Measurements from ENCODE around the gene MAMLD1. TPM values are rescaled to one million over a fixed set of nuclear protein-coding genes. Genes with fewer than 3 reads are reported as not detected.

MAMLD1 gene
- total RNA-seq, 1 experiment from 2014 or later = 3.7 TPM

GRCh38 chrX:150558424-150558823 lies 195.3 kb downstream of the MAMLD1 start:
- Histone ChIP-seq H3K36me3 (no peaks in the 10 kb centered on the region), H3K4me3 (no peak overlapping the region), H3K9me3 (replicated peaks) (no peaks in the 10 kb centered on the region), H3K27ac (no peak overlapping the region), H3K27me3 (replicated peaks) (no peaks in the 10 kb centered on the region), H3K4me1 (replicated peaks) (no peaks in the 10 kb centered on the region)
- DNase-seq (ENCODE audit: low read depth in 1 of 2, low spot score in 2 of 2) = no peak

Other genes starting within 250 kb of the MAMLD1 start
- gene MTM1, start 205.3 kb downstream of the MAMLD1 start, total RNA-seq (2014; rRNA removed; shearing (Covaris generic)) = 8.7 and 12.8 TPM in 2 replicates

All from SJSA1 (cell line).